Measurements from ENCODE around the gene SCO1. TPM values are rescaled to one million over a fixed set of nuclear protein-coding genes. Genes with fewer than 3 reads are reported as not detected.

Gene SCO1
- total RNA-seq, 6 experiments from 2014 or later, result 19.0 to 29.7 (median 23.8) TPM

DNA sequence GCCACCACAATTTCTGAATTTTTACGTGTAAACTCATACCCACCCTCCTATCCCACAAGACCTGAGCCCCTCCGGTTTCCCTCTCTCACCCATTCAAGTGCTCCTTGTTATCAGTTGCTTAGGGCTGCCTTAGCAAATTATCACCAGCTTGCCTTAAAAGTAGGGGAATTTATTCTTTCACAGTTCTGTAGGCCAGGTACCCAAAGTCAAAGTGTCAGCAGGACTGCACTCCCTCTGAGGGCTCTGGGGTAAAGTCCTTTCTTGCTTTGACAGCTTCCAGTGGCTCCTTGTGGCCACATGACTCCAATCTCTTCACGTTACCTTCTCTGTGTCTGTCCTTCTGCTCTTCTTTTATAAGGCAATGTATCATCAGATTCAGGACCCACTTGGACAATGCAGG lies 40.4 kb upstream of the SCO1 start:
- WGBS (ENCODE audit: insufficient coverage, low coverage, low lambda C conversion rate, missing lambda C conversion rate), result 61% methylated on average over 3 of the region's 3 CpGs
- Histone ChIP-seq H3K4me1 (peaks cover 0 to 13% (median 8%) of the 10 kb centered on the region in 4 donors), H3K27ac (peak overlapping the region in 2 of 3 donors; percentile 47 to 56), H3K4me3 (no peak overlapping the region), H3K36me3 (no peaks in the 10 kb centered on the region), H3K9me3 (no peaks in the 10 kb centered on the region), H3K27me3 (no peaks in the 10 kb centered on the region)
- DNase-seq (no peak), ATAC-seq (peak in 1 of 4 donors; percentile 6)
- intact Hi-C loops (cut with DNase I), result loop anchor here in 1 of 2 donors (10.0 kb wide), 1 partner anchor 107 kb away; no protein-coding TSS in a partner anchor
- no peak for TF ChIP-seq POLR2A (IDR thresholded peaks at IDR 0.05)
- TF ChIP-seq, protein P1, sequence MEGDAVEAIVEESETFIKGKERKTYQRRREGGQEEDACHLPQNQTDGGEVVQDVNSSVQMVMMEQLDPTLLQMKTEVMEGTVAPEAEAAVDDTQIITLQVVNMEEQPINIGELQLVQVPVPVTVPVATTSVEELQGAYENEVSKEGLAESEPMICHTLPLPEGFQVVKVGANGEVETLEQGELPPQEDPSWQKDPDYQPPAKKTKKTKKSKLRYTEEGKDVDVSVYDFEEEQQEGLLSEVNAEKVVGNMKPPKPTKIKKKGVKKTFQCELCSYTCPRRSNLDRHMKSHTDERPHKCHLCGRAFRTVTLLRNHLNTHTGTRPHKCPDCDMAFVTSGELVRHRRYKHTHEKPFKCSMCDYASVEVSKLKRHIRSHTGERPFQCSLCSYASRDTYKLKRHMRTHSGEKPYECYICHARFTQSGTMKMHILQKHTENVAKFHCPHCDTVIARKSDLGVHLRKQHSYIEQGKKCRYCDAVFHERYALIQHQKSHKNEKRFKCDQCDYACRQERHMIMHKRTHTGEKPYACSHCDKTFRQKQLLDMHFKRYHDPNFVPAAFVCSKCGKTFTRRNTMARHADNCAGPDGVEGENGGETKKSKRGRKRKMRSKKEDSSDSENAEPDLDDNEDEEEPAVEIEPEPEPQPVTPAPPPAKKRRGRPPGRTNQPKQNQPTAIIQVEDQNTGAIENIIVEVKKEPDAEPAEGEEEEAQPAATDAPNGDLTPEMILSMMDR (IDR thresholded peaks at IDR 0.05), result no peak

GRCh38 chr17:10737168-10737622 lies 39.9 kb upstream of the SCO1 start:
- TF ChIP-seq POLR2A (IDR thresholded peaks at IDR 0.05), result no peak
- TF ChIP-seq, protein P1 (IDR thresholded peaks at IDR 0.05), result peak; percentile 76 to 89 (median 82)

GRCh38 chr17:10735821-10736220 lies 38.5 kb upstream of the SCO1 start:
- no peak for DNase-seq
- H3K27ac ChIP-seq, result no peak overlapping the region
- no peak overlapping the region for H3K4me3 ChIP-seq
- intact Hi-C loops (cut with DNase I), result loop anchor here in 1 of 2 donors (10.0 kb wide), 1 partner anchor 109 kb away; no protein-coding TSS in a partner anchor
- TF ChIP-seq, protein P1 (IDR thresholded peaks at IDR 0.05), result no peak
- no peak for TF ChIP-seq POLR2A (IDR thresholded peaks at IDR 0.05)
- peaks cover 0 to 14% (median 8%) of the 10 kb centered on the region in 4 donors for H3K4me1 ChIP-seq
- WGBS (ENCODE audit: insufficient coverage, low coverage, low lambda C conversion rate, missing lambda C conversion rate), result 89% methylated on average over 4 of the region's 4 CpGs
- no peaks in the 10 kb centered on the region for H3K36me3 ChIP-seq
- H3K27me3 ChIP-seq, result no peaks in the 10 kb centered on the region
- no peaks in the 10 kb centered on the region for H3K9me3 ChIP-seq
- ATAC-seq, result no peak

More at GRCh38 chr17:10737168-10737622, 39.9 kb upstream of the SCO1 start:
- DNase-seq (peak; percentile 80 to 91 (median 90)), ATAC-seq (peak; percentile 93 to 97 (median 96))
- 6% methylated on average over 6 of the region's 6 CpGs for WGBS (ENCODE audit: insufficient coverage, low coverage, low lambda C conversion rate, missing lambda C conversion rate)
- no peaks in the 10 kb centered on the region for H3K27me3 ChIP-seq
- intact Hi-C loops (cut with DNase I), result loop anchor here in 1 of 2 donors (10.0 kb wide), 1 partner anchor 108 kb away; no protein-coding TSS in a partner anchor
- peak overlapping the region in 2 of 3 donors; percentile 47 to 59 for H3K27ac ChIP-seq
- peaks cover 0 to 13% (median 8%) of the 10 kb centered on the region in 4 donors for H3K4me1 ChIP-seq
- no peaks in the 10 kb centered on the region for H3K9me3 ChIP-seq
- H3K4me3 ChIP-seq, result no peak overlapping the region
- no peaks in the 10 kb centered on the region for H3K36me3 ChIP-seq

- no peak for DNase-seq
- peaks cover 0 to 17% (median 8%) of the 10 kb centered on the region in 4 donors for H3K4me1 ChIP-seq
- WGBS (ENCODE audit: insufficient coverage, low coverage, low lambda C conversion rate, missing lambda C conversion rate), result 66% methylated on average over 2 of the region's 2 CpGs
- H3K27me3 ChIP-seq, result no peaks in the 10 kb centered on the region
- H3K9me3 ChIP-seq, result no peaks in the 10 kb centered on the region
- no peak overlapping the region for H3K27ac ChIP-seq
- no peak overlapping the region for H3K4me3 ChIP-seq
- TF ChIP-seq, protein P1 (IDR thresholded peaks at IDR 0.05), result no peak
- no peak for TF ChIP-seq POLR2A (IDR thresholded peaks at IDR 0.05)
- no peaks in the 10 kb centered on the region for H3K36me3 ChIP-seq
- intact Hi-C loops (cut with DNase I), result loop anchor here in 1 of 2 donors (10.0 kb wide), 1 partner anchor 110 kb away; no protein-coding TSS in a partner anchor
- no peak for ATAC-seq
These were observed 37.9 kb upstream of the SCO1 start for GRCh38 chr17:10735251-10735650.
